Naive B cell (primary cell): Measurements from ENCODE around the gene CCN2. TPM values are rescaled to one million over a fixed set of nuclear protein-coding genes. Genes with fewer than 3 reads are reported as not detected.
"Not testable (repeated sequence)": the region's sequence is repeated elsewhere in the genome, so short reads cannot be mapped to it uniquely, and the experiment has no call there.

Experiments
- ATAC-seq, 2 donors: fragments of 150-1000 bp; cut with Tn5 transposase; 2 replicates each; pipeline ENCODE4 v1.10.0; 2021; ENCODE audit warnings: low read depth in 2 of 2, mild to moderate bottlenecking in 2 of 2, moderate library complexity in 2 of 2
- DNase-seq: peaks from one replicate; pipeline ENCODE4 v3.0.0; 2022
- H3K27ac Mint-ChIP-seq, 6 donors: one replicate each; pipeline ENCODE4 v1.8.0; 2020 to 2022; ENCODE audit warnings: mild to moderate bottlenecking in 6 of 6, mixed read lengths in 6 of 6, moderate library complexity in 5 of 6, inconsistent platforms in 2 of 6
- H3K27me3 Mint-ChIP-seq, 3 donors: one replicate each; pipeline ENCODE4 v1.8.0; 2021 to 2022; ENCODE audit warnings: mixed read lengths in 3 of 3, mild to moderate bottlenecking in 1 of 3
- H3K36me3 Mint-ChIP-seq, 2 donors: one replicate each; pipeline ENCODE4 v1.8.0; 2020 to 2022; ENCODE audit warnings: mixed read lengths in 2 of 2, inconsistent platforms in 1 of 2, mild to moderate bottlenecking in 1 of 2
- H3K4me1 Mint-ChIP-seq, 3 donors: one replicate each; pipeline ENCODE4 v1.8.0; 2020 to 2022; ENCODE audit warnings: mixed read lengths in 3 of 3, inconsistent platforms in 1 of 3, mild to moderate bottlenecking in 1 of 3, moderate library complexity in 1 of 3
- H3K4me3 Mint-ChIP-seq, 8 donors: one replicate each; pipeline ENCODE4 v1.8.0; 2020 to 2022; ENCODE audit warnings: mild to moderate bottlenecking in 8 of 8, mixed read lengths in 8 of 8, moderate library complexity in 8 of 8, inconsistent platforms in 2 of 8
- H3K9me3 Mint-ChIP-seq, 7 donors: one replicate each; pipeline ENCODE4 v1.8.0; 2020 to 2022; ENCODE audit warnings: mixed read lengths in 7 of 7, mild to moderate bottlenecking in 5 of 7, inconsistent platforms in 2 of 7, moderate library complexity in 1 of 7
- polyA plus RNA-seq, 6 donors: library from polyadenylated mRNA; unstranded; fragments of 300-500 nt; fragmentation: Illumina TruSeq; gene quantifications; one replicate each; pipeline ENCODE4 v1.2.3, GENCODE V29; 2021; ENCODE audit warnings: low read depth in 6 of 6

The CCN2 gene
- polyA plus RNA-seq, 6 donors from 2014 or later: 1.3 to 7.9 (median 3.5) TPM; not detected in 1

DNA sequence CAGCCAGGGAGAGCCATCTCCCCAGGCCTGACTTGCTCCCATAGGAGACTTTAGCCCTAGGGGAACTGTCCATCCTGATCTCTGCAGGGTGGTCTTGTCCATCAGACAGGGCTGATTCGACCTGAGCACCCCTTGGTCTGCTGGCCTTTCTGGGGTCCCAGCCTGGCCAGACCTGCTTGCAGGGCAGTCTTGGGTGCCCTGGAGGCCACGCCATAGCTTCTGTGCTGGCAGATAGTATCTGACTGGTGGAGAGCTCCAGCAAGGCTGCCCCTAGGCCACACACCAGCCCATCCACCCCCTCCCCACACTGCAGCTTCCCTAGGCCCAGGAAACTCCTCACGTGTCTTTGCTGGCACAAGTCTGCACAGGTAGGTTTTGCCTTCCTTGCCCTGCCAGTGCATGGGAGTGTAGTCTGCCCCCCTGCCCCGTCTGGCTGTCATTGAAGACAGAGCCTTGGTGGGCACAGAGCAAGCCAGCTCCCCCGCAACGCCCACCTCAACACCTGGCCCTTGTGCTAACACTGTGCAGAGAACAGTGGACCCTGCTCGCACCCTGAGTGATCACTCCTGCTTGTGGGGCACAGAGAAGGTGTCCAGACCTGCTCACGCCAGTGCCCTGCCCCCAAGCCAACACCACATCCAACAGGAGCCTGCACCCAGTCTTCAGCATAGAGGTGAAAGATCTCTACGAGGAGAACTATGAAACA, 32.4 kb downstream of the CCN2 start:
- Mint-ChIP-seq H3K4me1 (peaks cover 16 to 33% (median 21%) of the 10 kb centered on the region in 3 donors), H3K4me3 (no peak overlapping the region), H3K36me3 (peaks cover 0 to 12% of the 10 kb centered on the region in 2 donors), H3K9me3 (peaks cover 0 to 31% (median 17%) of the 10 kb centered on the region in 7 donors), H3K27ac (no peak overlapping the region), H3K27me3 (peaks cover 16 to 32% (median 21%) of the 10 kb centered on the region in 3 donors)
- DNase-seq (no peak), ATAC-seq (no peak)

DNA sequence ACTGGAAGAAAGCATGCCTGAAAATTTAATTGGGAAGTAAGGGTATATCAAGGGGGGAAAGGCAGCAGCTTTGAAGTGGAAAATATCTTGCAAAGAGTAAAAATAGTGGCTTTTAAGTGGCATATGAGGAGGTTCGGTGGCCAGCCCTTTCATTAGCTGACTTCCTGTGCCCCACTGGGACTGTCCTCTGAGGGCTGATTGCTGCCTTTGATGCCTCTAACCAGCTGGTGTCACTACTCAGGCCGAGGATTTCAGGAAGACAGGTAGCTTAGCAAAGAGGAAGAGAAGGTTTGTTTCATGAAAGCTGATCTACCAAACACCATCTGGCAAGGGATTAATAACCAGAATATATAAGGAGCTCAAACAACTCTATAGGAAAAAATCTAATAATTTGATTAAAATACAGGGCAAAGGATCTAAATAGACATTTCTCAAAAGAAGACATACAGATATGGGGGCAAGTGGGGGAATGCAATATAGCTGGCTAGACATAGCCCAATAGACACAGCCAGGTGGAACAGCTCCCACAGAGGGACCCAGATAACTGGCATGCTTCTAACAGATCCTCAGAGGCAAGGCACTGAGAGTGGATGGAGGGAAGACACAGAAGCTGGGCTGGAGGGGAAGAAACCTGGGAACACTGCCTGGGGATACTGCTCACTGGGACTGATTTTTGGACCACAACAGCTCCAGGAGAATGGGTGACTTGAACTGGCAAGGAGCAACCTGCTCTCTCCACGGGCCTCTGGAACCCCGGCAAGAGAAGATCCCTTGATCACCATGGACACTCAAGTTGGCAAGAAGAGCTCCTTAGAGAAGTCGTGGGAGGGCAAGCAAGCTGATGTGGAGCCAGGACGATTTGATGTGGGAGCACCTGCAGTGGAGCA, 33.2 kb downstream of the CCN2 start:
- H3K9me3 Mint-ChIP-seq: peaks cover 0 to 24% (median 12%) of the 10 kb centered on the region in 7 donors
- peaks cover 0 to 12% of the 10 kb centered on the region in 2 donors for H3K36me3 Mint-ChIP-seq
- no peak for DNase-seq
- H3K4me3 Mint-ChIP-seq: peak overlapping the region in 6 of 8 donors; percentile 1 to 74 (median 45)
- peaks cover 16 to 33% (median 21%) of the 10 kb centered on the region in 3 donors for H3K4me1 Mint-ChIP-seq
- H3K27ac Mint-ChIP-seq: no peak overlapping the region
- H3K27me3 Mint-ChIP-seq: peaks cover 16 to 32% (median 27%) of the 10 kb centered on the region in 3 donors
- peak in 1 of 2 donors; percentile 26 for ATAC-seq

DNA sequence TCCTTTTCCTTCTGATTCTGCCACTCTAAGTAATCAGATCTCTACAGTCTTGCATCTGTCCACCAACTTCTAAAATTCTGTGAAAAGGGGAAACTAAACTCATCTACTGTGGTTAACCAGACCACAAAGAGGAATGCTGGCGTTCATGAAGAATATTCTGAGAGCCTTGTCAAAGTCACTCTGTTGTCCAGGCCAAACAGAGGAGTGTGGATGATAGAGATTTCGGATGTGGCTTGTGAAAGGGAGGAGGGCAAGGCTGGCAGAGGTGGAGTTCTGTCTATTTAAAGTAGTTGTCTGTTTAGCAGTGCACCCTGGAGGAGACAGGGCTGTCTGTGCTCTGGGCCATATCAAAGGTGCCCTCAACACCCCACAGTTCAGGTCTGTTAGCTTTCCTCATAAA, 33.9 kb downstream of the CCN2 start:
- DNase-seq (no peak), ATAC-seq (peak; percentile 75 to 79)
- Mint-ChIP-seq H3K9me3 (peaks cover 0 to 17% (median 10%) of the 10 kb centered on the region in 7 donors), H3K4me3 (peak overlapping the region in 6 of 8 donors; percentile 1 to 74 (median 45)), H3K27ac (peak overlapping the region in 2 of 6 donors; percentile 70 to 72), H3K27me3 (peaks cover 16 to 32% (median 27%) of the 10 kb centered on the region in 3 donors), H3K36me3 (peaks cover 0 to 12% of the 10 kb centered on the region in 2 donors), H3K4me1 (peaks cover 16 to 33% (median 21%) of the 10 kb centered on the region in 3 donors)

DNA sequence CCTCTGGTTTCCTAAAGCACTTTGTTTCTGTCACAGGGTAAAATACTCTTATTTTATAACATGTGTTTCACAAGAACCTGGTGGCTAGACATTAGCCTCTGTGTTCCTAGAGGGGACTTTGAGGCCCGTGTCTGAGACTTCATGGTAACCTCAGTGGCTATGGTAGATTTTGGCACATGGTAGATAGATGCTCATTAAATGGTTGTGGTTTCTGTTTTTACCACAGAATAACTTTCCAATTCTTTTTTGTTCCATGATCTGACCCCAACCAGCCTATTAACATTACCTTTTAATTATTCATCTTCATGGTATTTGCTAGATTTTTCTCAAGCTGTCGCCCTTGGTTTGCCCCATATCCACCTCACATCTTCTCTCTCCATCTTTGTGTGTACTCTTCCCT, 34.3 kb downstream of the CCN2 start:
- DNase-seq: no peak
- Mint-ChIP-seq H3K36me3 (peaks cover 0 to 12% of the 10 kb centered on the region in 2 donors), H3K4me1 (peaks cover 16 to 33% (median 21%) of the 10 kb centered on the region in 3 donors), H3K4me3 (peak overlapping the region in 2 of 8 donors; percentile 15 to 40), H3K27me3 (peaks cover 16 to 32% (median 27%) of the 10 kb centered on the region in 3 donors), H3K27ac (peak overlapping the region in 2 of 6 donors; percentile 2 to 70), H3K9me3 (peaks cover 0 to 13% (median 5%) of the 10 kb centered on the region in 7 donors)
- ATAC-seq: no peak

DNA sequence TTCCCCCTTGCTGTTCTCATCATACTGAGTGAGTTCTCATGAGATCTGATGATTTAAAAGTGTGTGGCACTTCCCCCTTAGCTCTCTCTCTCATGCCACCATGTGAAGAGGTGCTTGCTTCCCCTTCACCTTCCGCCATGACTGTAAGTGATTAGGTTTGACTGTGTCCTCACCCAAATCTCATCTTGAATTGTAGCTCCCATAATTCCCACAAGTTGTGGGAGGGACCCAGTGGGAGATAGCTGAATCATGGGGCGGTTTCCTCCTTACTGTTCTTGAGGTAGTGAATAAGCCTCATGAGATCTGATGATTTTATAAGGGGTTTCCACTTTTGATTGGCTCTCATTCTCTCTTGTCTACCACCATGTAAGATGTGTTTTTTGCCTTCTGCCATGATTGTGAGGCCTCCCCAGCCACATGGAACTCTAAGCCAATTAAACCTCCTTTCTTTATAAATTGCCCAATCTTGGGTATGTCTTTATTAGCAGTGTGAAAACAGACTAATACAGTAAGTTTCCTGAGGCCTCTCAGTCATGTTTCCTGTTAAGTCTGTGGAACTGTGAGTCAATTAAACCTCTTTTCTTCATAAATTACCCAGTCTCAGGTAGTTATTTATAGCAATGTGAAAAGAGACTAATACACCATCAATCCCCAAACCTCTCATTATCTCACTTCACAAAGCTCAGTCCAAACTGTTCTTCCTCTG, 34.9 kb downstream of the CCN2 start:
- Mint-ChIP-seq H3K27ac (peak overlapping the region in 1 of 6 donors; percentile 69), H3K27me3 (peaks cover 16 to 32% (median 27%) of the 10 kb centered on the region in 3 donors), H3K36me3 (peaks cover 0 to 12% of the 10 kb centered on the region in 2 donors), H3K4me1 (peaks cover 16 to 33% (median 21%) of the 10 kb centered on the region in 3 donors)
- not testable (repeated sequence) for H3K9me3 Mint-ChIP-seq, ATAC-seq, DNase-seq, H3K4me3 Mint-ChIP-seq

DNA sequence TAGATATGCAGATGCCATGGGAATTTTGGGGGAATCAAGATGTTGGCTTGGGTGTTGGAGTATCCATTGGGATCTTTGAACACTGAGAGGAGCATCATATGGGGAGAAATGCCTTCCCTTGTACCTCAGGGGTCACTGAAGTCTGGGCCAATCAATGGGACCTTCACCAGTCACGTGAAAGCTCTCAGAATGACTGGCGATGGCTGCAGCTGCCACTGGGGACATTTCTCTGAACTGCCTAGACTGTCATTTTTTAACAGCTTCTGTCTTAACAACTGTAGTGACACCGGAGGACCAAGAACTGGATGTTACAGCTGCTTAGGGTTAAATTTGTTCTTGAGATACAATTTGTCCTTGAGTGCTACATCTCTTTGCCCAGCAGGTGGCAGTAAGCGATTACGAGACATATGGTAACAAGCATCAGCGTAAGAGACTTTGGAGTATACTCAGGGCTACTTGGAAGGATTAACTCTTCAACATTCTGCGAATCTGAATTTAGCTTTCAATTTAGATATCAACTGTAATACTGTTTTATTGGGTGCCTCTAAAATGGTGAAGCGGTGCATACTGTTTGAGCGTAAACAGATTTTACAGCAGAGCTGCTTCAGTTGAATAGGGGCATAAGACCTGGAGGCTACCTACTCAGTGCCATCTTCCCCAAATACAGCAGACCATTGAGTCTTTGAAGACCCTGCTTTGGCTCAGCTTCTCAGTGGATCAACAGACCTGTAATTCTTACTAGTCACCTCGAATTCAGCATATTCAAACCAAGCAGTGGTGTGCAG, 36.0 kb downstream of the CCN2 start:
- Mint-ChIP-seq H3K36me3 (peaks cover 0 to 12% of the 10 kb centered on the region in 2 donors), H3K4me3 (no peak overlapping the region), H3K4me1 (peaks cover 16 to 33% (median 21%) of the 10 kb centered on the region in 3 donors), H3K27ac (no peak overlapping the region), H3K9me3 (peaks cover 0 to 7% (median 2%) of the 10 kb centered on the region in 7 donors), H3K27me3 (peaks cover 16 to 32% (median 26%) of the 10 kb centered on the region in 3 donors)
- peak; percentile 51 to 62 for ATAC-seq
- DNase-seq: peak; percentile 50

DNA sequence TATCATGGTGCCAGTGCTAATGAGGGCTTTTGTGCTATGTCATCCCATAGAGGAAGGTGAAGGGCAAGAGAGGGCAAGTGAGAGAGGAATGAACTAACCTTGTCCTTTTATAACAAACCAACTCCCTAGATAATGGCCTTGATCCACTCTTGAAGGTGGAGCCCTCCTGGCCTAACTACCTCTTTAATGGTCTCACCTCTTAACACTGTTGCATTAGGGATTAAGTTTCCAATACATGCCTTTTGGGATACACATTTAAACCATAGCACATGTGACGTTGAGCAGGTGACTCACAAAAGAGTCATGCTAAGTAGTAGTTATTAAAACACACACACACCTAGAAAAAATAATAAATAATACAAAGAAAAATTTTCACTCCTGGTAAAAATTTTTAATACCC, 36.9 kb downstream of the CCN2 start:
- no peak for ATAC-seq
- H3K9me3 Mint-ChIP-seq: peaks cover 0 to 7% (median 2%) of the 10 kb centered on the region in 7 donors
- peaks cover 22 to 40% (median 25%) of the 10 kb centered on the region in 3 donors for H3K4me1 Mint-ChIP-seq
- no peak for DNase-seq
- H3K36me3 Mint-ChIP-seq: peaks cover 0 to 12% of the 10 kb centered on the region in 2 donors
- H3K4me3 Mint-ChIP-seq: no peak overlapping the region
- H3K27me3 Mint-ChIP-seq: peaks cover 13 to 23% (median 19%) of the 10 kb centered on the region in 3 donors
- H3K27ac Mint-ChIP-seq: no peak overlapping the region

DNA sequence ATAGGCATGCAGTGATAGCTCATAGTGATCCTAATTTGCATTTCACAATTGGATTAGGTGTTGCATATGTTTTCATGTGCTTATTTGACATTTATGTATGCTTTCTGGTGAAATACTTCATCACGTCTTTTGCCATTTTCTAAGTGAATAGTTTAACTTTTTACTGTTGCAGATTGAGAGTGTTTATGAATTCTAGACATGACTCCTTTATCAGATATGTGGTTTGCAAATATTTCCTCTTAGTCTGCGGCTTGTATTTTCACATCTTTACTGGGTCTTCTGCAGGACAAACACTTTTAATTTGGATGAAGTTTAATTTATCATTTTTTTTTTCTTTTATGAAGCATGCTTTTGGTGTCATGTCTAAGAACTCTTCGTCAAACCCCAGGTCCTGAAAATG, 39.2 kb downstream of the CCN2 start:
- H3K27ac Mint-ChIP-seq: no peak overlapping the region
- DNase-seq (no peak), ATAC-seq (no peak)
- peaks cover 8 to 27% (median 12%) of the 10 kb centered on the region in 3 donors for H3K4me1 Mint-ChIP-seq
- H3K36me3 Mint-ChIP-seq: peaks cover 0 to 7% of the 10 kb centered on the region in 2 donors
- H3K27me3 Mint-ChIP-seq: peaks cover 13 to 24% (median 15%) of the 10 kb centered on the region in 3 donors
- peaks cover 0 to 7% (median 0%) of the 10 kb centered on the region in 7 donors for H3K9me3 Mint-ChIP-seq
- no peak overlapping the region for H3K4me3 Mint-ChIP-seq

DNA sequence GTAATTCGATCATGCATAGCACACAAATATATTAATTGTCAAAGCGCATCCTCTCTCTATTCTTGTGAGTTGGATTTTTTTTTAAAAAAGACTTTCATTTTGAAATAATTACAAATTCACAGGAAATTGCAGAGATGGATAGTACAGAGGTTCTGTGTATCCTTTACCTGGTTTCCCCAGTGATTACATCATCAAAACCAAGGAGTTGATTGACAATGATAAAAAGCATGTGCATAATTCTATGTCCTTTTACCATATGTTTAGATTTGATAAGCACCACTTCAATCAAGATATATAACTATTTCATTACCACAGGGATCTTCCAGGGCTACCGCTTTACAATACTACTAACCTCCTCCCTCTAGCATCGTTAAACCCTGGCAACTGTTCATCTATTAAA, 40.2 kb downstream of the CCN2 start:
- peaks cover 4 to 20% (median 7%) of the 10 kb centered on the region in 3 donors for H3K4me1 Mint-ChIP-seq
- H3K9me3 Mint-ChIP-seq: no peaks in the 10 kb centered on the region
- DNase-seq: no peak
- no peak overlapping the region for H3K4me3 Mint-ChIP-seq
- H3K36me3 Mint-ChIP-seq: no peaks in the 10 kb centered on the region
- no peak overlapping the region for H3K27ac Mint-ChIP-seq
- ATAC-seq: no peak
- peaks cover 12 to 18% (median 14%) of the 10 kb centered on the region in 3 donors for H3K27me3 Mint-ChIP-seq

DNA sequence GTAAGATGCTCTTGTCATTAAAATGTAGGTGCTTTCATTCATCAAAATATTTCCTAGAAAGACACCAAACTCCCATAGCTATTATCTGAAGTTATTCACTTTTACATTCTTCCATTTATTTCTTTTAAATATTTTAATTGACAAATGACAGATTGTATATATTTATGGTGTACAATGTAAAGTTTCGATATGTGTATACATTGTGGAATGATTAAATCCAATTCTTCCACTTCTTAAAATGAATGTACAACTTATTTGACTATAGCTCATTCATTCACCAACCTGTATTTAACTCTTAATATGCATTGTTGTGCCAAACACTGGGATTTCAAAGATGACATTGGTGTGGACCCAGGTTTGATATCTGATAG, 41.0 kb downstream of the CCN2 start:
- H3K27me3 Mint-ChIP-seq: peaks cover 10 to 17% (median 14%) of the 10 kb centered on the region in 3 donors
- H3K27ac Mint-ChIP-seq: no peak overlapping the region
- H3K9me3 Mint-ChIP-seq: no peaks in the 10 kb centered on the region
- H3K4me1 Mint-ChIP-seq: peaks cover 3 to 13% (median 7%) of the 10 kb centered on the region in 3 donors
- DNase-seq: no peak
- ATAC-seq: peak in 1 of 2 donors; percentile 4
- no peak overlapping the region for H3K4me3 Mint-ChIP-seq
- no peaks in the 10 kb centered on the region for H3K36me3 Mint-ChIP-seq

DNA sequence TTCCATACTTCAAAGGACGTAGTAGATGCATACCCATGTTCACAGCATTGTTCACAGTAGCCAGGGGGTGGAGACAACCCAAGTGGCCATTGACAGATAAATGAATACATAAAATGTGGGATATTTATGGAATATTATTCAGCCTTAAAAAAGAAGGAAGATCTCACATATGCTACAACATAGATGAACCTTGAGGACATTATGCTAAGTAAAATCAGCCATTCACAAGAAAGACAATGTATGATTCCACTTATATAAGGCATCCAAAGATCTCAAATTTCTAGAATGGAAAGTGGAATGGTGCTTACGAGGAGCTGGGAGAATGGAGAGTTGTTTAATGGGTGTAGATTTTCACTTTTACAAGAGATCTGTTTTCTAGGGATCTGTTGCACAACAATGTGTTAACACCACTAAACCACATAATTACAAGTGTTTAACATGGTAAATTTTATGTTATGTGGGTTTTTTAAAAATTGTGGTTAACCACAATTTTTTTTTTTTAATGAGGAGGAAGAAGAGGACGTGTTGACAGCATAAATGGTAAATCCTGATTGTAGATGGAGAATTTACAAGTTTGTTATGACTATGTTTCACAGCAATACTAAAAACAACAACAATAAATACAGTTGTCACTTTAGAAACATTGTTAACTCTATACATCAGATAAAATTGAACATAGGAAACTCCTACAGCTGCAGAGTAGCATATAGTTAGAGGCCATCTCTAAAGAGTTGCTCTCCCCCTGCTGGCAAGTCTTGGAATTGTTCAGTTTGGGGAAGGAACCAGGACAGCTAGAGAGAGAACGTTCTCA, 41.6 kb downstream of the CCN2 start:
- Mint-ChIP-seq H3K9me3 (no peaks in the 10 kb centered on the region), H3K36me3 (no peaks in the 10 kb centered on the region), H3K27me3 (peaks cover 10 to 23% (median 20%) of the 10 kb centered on the region in 3 donors), H3K4me3 (peak overlapping the region in 2 of 8 donors; percentile 40 to 65), H3K27ac (peak overlapping the region in 1 of 6 donors; percentile 78), H3K4me1 (peaks cover 3 to 9% (median 7%) of the 10 kb centered on the region in 3 donors)
- ATAC-seq: peak; percentile 96 to 97
- DNase-seq: peak; percentile 61
